Loucy (cell line): ENCODE results near the gene HSD11B1L.

Experiments
- H2AFZ ChIP-seq: fragments of 200-600 bp; sonication (generic); 2 replicates; pipeline ENCODE4 v1.6.0; 2016; ENCODE audit warnings: antibody characterized with exemption, mild to moderate bottlenecking, low read length, moderate library complexity
- H3F3A ChIP-seq: fragments of 200-600 bp; 2 replicates; pipeline ENCODE4 v1.6.0; 2016; ENCODE audit warnings: antibody characterized with exemption, low read depth, mild to moderate bottlenecking
- H3K27me3 ChIP-seq: fragments of 200-600 bp; sonication (generic); 2 replicates; pipeline ENCODE4 v1.6.1; 2014; ENCODE audit warnings: low read length, mild to moderate bottlenecking; ENCODE audit not compliant: insufficient read depth, poor library complexity, severe bottlenecking
- H3K36me3 ChIP-seq: fragments of 200-600 bp; sonication (generic); 2 replicates; pipeline ENCODE4 v1.6.1; 2016; ENCODE audit warnings: low read length; ENCODE audit not compliant: insufficient read depth
- H3K4me1 ChIP-seq: fragments of 200-600 bp; sonication (generic); 2 replicates; pipeline ENCODE4 v1.5.1; 2014; ENCODE audit warnings: low read length, mild to moderate bottlenecking; ENCODE audit not compliant: insufficient read depth, poor library complexity, severe bottlenecking
- H3K4me2 ChIP-seq: fragments of 200-600 bp; sonication (generic); 2 replicates; pipeline ENCODE4 v1.6.0; 2014; ENCODE audit warnings: antibody characterized with exemption, low read length, low read depth, mild to moderate bottlenecking; ENCODE audit not compliant: poor library complexity, severe bottlenecking
- H3K4me3 ChIP-seq: fragments of 200-600 bp; sonication (generic); 2 replicates; pipeline ENCODE4 v1.5.1; 2014; ENCODE audit warnings: low read length, mild to moderate bottlenecking, mixed read lengths; ENCODE audit not compliant: poor library complexity, severe bottlenecking
- H3K79me2 ChIP-seq: fragments of 200-600 bp; sonication (generic); 2 replicates; pipeline ENCODE4 v1.6.1; 2014; ENCODE audit warnings: low read length; ENCODE audit not compliant: insufficient read depth
- H3K9ac ChIP-seq: fragments of 200-600 bp; sonication (generic); 2 replicates; pipeline ENCODE4 v1.6.0; 2014; ENCODE audit warnings: mild to moderate bottlenecking, low read depth, low read length, moderate library complexity; ENCODE audit not compliant: poor library complexity, severe bottlenecking
- H3K9me2 ChIP-seq: fragments of 200-600 bp; sonication (generic); replicated peaks from 2 replicates; pipeline ENCODE4 v1.6.1; 2016; ENCODE audit warnings: low read depth, low read length, mixed read lengths
- H3K9me3 ChIP-seq: fragments of 200-600 bp; sonication (generic); 2 replicates; pipeline ENCODE4 v1.6.1; 2014; ENCODE audit warnings: mild to moderate bottlenecking, antibody characterized with exemption, low read length, low read depth; ENCODE audit not compliant: insufficient read depth
- H4K20me1 ChIP-seq: fragments of 200-600 bp; sonication (generic); 2 replicates; pipeline ENCODE4 v1.6.0; 2014; ENCODE audit warnings: antibody characterized with exemption, low read length, mild to moderate bottlenecking; ENCODE audit not compliant: insufficient read depth, poor library complexity, severe bottlenecking
- EZH2phosphoT487 ChIP-seq: fragments of 200-600 bp; IDR thresholded peaks from 2 replicates; pipeline ENCODE4 v1.6.1; 2018; ENCODE audit warnings: antibody characterized with exemption, mild to moderate bottlenecking, moderate library complexity, borderline replicate concordance
- TF ChIP-seq, protein P1 (sequence below): fragments of 200-600 bp; sonication (generic); conservative IDR thresholded peaks from 2 replicates; pipeline ENCODE4 v1.5.1; 2014; ENCODE audit warnings: mild to moderate bottlenecking, antibody characterized with exemption, low read length

The HSD11B1L gene, protein sequence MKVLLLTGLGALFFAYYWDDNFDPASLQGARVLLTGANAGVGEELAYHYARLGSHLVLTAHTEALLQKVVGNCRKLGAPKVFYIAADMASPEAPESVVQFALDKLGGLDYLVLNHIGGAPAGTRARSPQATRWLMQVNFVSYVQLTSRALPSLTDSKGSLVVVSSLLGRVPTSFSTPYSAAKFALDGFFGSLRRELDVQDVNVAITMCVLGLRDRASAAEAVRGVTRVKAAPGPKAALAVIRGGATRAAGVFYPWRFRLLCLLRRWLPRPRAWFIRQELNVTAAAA

DNA sequence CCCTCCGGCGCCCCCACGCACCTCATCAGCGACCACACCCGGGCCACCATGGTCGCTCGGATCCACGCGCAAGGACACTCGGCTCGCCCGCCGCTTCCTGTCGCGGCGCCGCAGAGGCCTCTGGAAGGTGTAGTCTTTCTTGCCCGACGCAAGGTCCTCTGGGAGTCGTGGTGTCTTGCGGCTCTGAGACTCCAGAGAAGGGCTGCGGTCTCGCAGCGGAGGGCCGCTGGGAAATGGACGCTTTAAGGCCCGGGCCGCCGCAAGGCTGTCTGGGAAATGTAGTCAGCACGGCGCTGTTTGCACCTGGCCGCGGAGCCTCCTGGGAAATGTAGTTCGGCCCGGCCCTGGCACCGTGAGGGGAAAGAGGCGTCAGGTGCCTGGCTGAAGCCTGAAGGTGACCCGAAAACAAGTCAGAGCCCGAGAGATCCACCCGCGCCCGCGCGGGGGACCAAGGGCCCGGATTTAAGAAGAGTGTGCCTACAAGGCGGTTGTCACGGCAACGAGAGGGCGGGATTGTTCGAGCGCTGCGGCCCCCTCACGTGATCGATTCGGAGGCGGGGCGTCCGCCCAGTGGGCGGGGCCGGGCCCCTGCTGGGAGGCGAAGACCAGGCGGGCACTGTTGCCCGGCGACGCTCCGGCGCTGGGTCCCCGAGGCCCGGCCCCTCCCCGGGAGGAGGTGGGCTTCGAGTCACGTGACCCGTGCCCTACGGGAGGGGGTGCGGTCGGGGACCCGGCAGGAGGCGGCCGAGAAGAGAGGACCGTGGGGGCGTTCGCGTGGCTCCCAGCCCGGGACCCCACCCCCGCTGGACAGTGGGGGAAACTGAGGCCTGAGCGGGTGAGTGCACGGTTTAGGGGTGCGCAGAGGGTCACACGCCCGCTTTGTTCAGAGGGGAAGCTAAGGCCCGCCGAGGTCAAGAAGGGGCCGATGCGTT lies at the start of gene HSD11B1L, which contains the start of gene MICOS13:
HSD11B1L (plus strand) TSS at position 591 of the 932 bp plus-strand sequence. CDS start 3,806 bp downstream, outside the sequence.
MICOS13 (minus strand) TSS at position 80 of the 932 bp plus-strand sequence; CDS start at position 50, 30 bp downstream.
- Histone ChIP-seq H3K4me2 (peak within 1 kb of the TSS; percentile 94), H4K20me1 (no peaks in the 10 kb centered on the region), H3K9ac (peak within 1 kb of the TSS; percentile 94), H3K9me2 (no peaks in the 10 kb centered on the region), H3K27me3 (no peaks in the 10 kb centered on the region), H3F3A (no peaks in the 10 kb centered on the region), H3K9me3 (no peaks in the 10 kb centered on the region), H3K4me3 (peak within 1 kb of the TSS; percentile 100), H3K36me3 (no peaks in the 10 kb centered on the region), H3K4me1 (no peaks in the 10 kb centered on the region), H3K79me2 (peaks cover 7% of the 10 kb centered on the region; the same call in 1 of the 2 replicates), H2AFZ (peak within 1 kb of the TSS; percentile 97)
- TF ChIP-seq EZH2phosphoT487 = no peak
- TF ChIP-seq, protein P1, sequence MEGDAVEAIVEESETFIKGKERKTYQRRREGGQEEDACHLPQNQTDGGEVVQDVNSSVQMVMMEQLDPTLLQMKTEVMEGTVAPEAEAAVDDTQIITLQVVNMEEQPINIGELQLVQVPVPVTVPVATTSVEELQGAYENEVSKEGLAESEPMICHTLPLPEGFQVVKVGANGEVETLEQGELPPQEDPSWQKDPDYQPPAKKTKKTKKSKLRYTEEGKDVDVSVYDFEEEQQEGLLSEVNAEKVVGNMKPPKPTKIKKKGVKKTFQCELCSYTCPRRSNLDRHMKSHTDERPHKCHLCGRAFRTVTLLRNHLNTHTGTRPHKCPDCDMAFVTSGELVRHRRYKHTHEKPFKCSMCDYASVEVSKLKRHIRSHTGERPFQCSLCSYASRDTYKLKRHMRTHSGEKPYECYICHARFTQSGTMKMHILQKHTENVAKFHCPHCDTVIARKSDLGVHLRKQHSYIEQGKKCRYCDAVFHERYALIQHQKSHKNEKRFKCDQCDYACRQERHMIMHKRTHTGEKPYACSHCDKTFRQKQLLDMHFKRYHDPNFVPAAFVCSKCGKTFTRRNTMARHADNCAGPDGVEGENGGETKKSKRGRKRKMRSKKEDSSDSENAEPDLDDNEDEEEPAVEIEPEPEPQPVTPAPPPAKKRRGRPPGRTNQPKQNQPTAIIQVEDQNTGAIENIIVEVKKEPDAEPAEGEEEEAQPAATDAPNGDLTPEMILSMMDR = no peak

DNA sequence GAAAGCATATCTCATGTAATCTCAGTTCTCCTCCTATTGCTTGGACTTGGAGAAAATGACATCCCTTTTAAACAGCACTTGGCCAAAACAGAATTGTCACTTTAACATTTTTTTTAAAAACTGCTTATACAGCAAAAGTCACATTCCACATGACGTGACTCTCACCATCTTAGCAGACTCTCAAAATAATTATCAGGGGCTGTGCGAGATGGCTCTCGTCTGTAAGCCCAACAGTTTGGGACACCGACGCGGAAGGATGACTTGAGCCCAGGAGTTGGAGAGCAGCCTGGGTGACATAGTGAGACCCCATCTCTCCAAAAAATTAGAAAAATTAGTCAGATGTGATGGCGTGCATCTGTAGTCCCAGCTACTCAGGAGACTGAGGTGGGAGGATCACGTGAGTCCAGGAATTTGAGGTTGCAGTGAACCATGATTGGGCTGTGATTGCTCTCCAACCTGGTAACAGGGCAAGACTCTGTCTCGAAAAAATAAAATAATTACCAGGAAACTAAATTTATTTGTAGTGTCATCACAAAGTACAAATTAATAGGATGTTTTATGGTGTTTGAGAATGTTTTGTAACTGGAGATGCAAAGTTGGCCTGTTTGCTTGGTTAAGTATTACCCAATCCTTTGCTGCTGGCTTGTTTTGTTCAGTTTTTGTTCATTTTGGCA lies 49.1 kb upstream of the HSD11B1L start:
- Histone ChIP-seq H3K4me3 (peak overlapping the region; percentile 1), H3K79me2 (peaks cover 100% of the 10 kb centered on the region), H3K4me2 (peak overlapping the region; percentile 39), H3K4me1 (peaks cover 38% of the 10 kb centered on the region), H3K9ac (no peak overlapping the region), H2AFZ (no peak overlapping the region), H3K36me3 (peaks cover 54% of the 10 kb centered on the region), H3K27me3 (no peaks in the 10 kb centered on the region), H3K9me2 (no peaks in the 10 kb centered on the region), H4K20me1 (peaks cover 94% of the 10 kb centered on the region), H3F3A (no peaks in the 10 kb centered on the region), H3K9me3 (no peaks in the 10 kb centered on the region)
- TF ChIP-seq, protein P1 = no peak

DNA sequence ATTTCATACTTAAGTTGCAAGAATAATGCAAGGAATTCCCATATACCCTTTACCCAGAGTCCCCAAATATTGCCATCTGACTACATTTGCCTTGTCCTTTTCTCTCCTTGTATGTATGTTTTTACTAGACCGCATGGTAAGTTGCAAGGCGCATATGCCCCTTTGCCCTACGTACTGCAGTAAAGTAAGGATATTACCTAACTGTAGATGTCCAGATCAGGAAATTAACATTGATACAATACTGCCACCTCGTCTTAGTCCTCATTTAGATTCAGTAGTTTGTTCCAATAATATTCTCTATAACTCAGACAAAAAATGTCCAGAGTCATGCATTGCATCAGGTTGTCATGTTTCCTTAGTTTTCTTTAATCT lies 48.6 kb upstream of the HSD11B1L start:
- H2AFZ ChIP-seq = no peak overlapping the region
- peaks cover 88% of the 10 kb centered on the region for H4K20me1 ChIP-seq
- peaks cover 99% of the 10 kb centered on the region for H3K79me2 ChIP-seq
- H3K9me2 ChIP-seq = no peaks in the 10 kb centered on the region
- peaks cover 49% of the 10 kb centered on the region for H3K36me3 ChIP-seq
- no peaks in the 10 kb centered on the region for H3K9me3 ChIP-seq
- no peak for TF ChIP-seq EZH2phosphoT487
- TF ChIP-seq, protein P1 = no peak
- no peaks in the 10 kb centered on the region for H3K27me3 ChIP-seq
- H3K4me3 ChIP-seq = no peak overlapping the region
- peaks cover 32% of the 10 kb centered on the region for H3K4me1 ChIP-seq
- H3K4me2 ChIP-seq = peak overlapping the region; percentile 39
- H3K9ac ChIP-seq = no peak overlapping the region
- no peaks in the 10 kb centered on the region for H3F3A ChIP-seq
